Measurements from ENCODE around the gene ETNK1.
"Not testable (repeated sequence)": the region's sequence is repeated elsewhere in the genome, so short reads cannot be mapped to it uniquely, and the experiment has no call there.

The ETNK1 gene

GRCh38 chr12:22700106-22700505, 75.1 kb downstream of the ETNK1 start:
- CTCF ChIA-PET: interaction anchor here (1.4 to 1.7 kb wide), 2 partner anchors 9 to 12 kb away, joined by 4 to 7 read pairs; no protein-coding TSS in a partner anchor
- TF ChIP-seq CTCF (IDR thresholded peaks at IDR 0.05; ENCODE audit: control extremely low read depth, extremely low read depth, low read depth, missing control alignments): no peak

DNA sequence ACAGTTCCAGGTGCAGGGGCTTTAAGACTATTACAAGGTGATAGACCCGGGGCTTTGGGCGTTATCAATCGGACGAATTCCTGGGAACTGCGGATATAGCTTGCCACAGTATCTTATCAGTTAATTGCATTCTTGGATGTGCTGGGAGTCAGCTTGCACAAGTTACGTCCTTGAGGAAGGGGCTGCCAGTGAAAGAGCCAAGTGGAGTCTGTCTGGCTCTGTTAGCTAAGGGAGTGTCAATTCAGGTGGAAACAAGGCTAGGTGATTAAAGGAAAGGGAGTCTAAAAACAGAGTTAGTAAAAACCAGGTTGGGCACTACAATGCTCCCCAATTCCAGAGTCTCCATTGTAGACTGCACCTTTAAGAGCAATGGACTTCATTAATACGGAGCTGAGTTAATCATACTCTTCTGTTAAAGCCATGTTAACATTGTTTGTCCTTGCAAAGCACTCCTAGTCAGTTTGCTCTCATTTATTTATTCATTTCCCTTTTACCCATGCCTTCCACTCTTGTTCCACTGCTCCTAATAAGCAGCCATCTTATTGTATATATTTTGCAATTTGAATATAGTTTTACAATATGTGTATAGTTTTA, 76.3 kb downstream of the ETNK1 start:
- CTCF ChIA-PET; DNase-seq (ENCODE audit: extremely low spot score); POLR2A ChIA-PET: not testable (repeated sequence)

More at GRCh38 chr12:22700106-22700505, 75.1 kb downstream of the ETNK1 start:
- DNase-seq (ENCODE audit: extremely low spot score): no peak
- POLR2A ChIA-PET: no interaction called here

DNA sequence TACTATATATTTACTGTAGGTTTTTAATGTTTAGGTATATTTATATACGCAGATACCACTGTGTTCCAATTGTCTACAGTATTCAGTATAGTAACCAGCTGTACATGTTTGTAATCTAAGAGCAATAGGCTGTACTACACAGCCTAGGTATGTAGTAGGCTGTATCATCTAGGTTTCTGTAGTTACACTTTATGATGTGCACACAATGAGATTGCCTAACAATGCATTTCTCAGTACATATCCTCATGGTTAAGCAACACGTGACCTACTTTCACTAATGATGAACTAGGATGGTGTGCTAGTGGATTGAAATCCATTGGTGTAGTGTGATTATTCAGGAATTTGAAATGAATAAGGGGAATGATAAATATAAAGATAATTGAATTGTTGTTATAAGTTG, 77.7 kb downstream of the ETNK1 start:
- POLR2A ChIA-PET: no interaction called here
- TF ChIP-seq CTCF (IDR thresholded peaks at IDR 0.05; ENCODE audit: control extremely low read depth, extremely low read depth, low read depth, missing control alignments): no peak
- CTCF ChIA-PET: interaction anchor here (1.2 kb wide), 1 partner anchor 15 kb away, joined by 3 read pairs; no protein-coding TSS in a partner anchor
- no peak for DNase-seq (ENCODE audit: extremely low spot score)

GRCh38 chr12:22709292-22709691, 84.3 kb downstream of the ETNK1 start:
- CTCF ChIA-PET: interaction anchor here (0.7 kb wide), 1 partner anchor 9 kb away, joined by 4 read pairs; no protein-coding TSS in a partner anchor
- POLR2A ChIA-PET: no interaction called here
- TF ChIP-seq CTCF (IDR thresholded peaks at IDR 0.05; ENCODE audit: control extremely low read depth, extremely low read depth, low read depth, missing control alignments): no peak
- DNase-seq (ENCODE audit: extremely low spot score): peak; percentile 53

DNA sequence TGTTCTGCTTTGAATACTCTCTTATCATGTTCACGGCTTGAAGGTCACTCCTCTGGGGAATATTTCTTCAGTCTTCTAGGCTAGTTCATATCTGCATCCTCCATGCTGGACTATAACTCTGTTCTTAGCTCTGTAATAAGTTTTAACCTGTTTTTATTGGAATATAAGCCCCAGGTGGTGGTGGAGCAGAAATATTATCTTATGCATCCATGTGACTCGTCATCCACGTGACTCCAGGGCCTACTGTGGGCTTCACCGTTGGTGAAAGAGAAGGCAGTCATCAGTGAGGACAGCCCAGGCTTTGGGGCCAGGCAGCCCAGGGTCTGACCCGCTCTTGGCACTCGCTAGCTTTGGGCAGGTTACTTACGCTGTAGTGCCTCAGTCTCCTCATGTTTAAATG, 87.1 kb downstream of the ETNK1 start:
- TF ChIP-seq CTCF (IDR thresholded peaks at IDR 0.05; ENCODE audit: control extremely low read depth, extremely low read depth, low read depth, missing control alignments): no peak
- ChIA-PET POLR2A (no interaction called here), CTCF (no interaction called here)
- DNase-seq (ENCODE audit: extremely low spot score): no peak

DNA sequence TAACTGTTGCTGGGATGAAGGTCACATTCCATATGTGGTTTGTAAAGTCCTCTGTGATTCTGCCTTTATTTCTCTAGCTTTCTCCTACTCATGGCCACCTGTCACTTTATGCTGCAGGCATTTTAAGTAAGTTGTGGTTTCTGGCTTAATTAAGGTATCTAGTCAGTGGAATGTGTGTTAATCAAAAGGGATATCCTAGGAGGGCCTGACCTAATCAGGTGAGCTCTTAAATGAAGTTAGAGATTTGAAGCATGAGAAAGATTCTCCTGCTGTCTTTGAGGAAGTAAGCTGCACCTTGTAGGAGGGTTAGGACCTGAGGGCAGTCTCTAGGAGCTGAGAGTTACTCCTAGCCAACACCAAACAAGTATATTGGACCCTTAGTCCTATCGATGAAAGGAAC, 90.3 kb downstream of the ETNK1 start:
- POLR2A ChIA-PET: no interaction called here
- no peak for TF ChIP-seq CTCF (IDR thresholded peaks at IDR 0.05; ENCODE audit: control extremely low read depth, extremely low read depth, low read depth, missing control alignments)
- DNase-seq (ENCODE audit: extremely low spot score): no peak
- CTCF ChIA-PET: interaction anchor here (1.7 to 2.3 kb wide), 2 partner anchors 11 to 31 kb away, joined by 3 to 7 read pairs; no protein-coding TSS in a partner anchor

GRCh38 chr12:22719745-22720144, 94.8 kb downstream of the ETNK1 start:
- CTCF ChIA-PET: interaction anchor here (1.0 kb wide), 1 partner anchor 9 kb away, joined by 5 read pairs; no protein-coding TSS in a partner anchor
- POLR2A ChIA-PET: no interaction called here
- DNase-seq (ENCODE audit: extremely low spot score): no peak
- no peak for TF ChIP-seq CTCF (IDR thresholded peaks at IDR 0.05; ENCODE audit: control extremely low read depth, extremely low read depth, low read depth, missing control alignments)
